ENCODE data around the gene PKHD1. TPM values are rescaled to one million over a fixed set of nuclear protein-coding genes. Genes with fewer than 3 reads are reported as not detected.
"Not testable (repeated sequence)": the region's sequence is repeated elsewhere in the genome, so short reads cannot be mapped to it uniquely, and the experiment has no call there.

Gene PKHD1
- total RNA-seq, 1 experiment from 2014 or later, result not detected

GRCh38 chr6:51854347-51854746 lies 233.1 kb downstream of the PKHD1 start:
- Histone ChIP-seq H3K36me3 (ENCODE audit: control insufficient read depth, insufficient read depth, low read length) (no peaks in the 10 kb centered on the region), H3K4me3 (ENCODE audit: low read depth in 2 of 2, low read length in 2 of 2) (no peak overlapping the region), H3K27me3 (ENCODE audit: control insufficient read depth, insufficient read depth, low read length) (no peaks in the 10 kb centered on the region), H3K27ac (ENCODE audit: low read length) (no peak overlapping the region), H3K9me3 (ENCODE audit: control insufficient read depth, insufficient read depth, low read depth, low read length) (no peaks in the 10 kb centered on the region), H3K4me1 (ENCODE audit: control insufficient read depth, insufficient read depth, low read length) (no peaks in the 10 kb centered on the region)
- in situ Hi-C loops (cut with HindIII; ENCODE audit: low pct_unique_long_range_greater_than_20kb, low sequenced_read_pairs) (no loop called here), intact Hi-C loops (cut with micrococcal nuclease; ENCODE audit: unreplicated experiment) (loop anchor here (2.0 kb wide), 2 partner anchors 104 to 166 kb away; no protein-coding TSS in a partner anchor)
- no peak for TF ChIP-seq CTCF (IDR thresholded peaks at IDR 0.05)
- TF ChIP-seq, protein P1, sequence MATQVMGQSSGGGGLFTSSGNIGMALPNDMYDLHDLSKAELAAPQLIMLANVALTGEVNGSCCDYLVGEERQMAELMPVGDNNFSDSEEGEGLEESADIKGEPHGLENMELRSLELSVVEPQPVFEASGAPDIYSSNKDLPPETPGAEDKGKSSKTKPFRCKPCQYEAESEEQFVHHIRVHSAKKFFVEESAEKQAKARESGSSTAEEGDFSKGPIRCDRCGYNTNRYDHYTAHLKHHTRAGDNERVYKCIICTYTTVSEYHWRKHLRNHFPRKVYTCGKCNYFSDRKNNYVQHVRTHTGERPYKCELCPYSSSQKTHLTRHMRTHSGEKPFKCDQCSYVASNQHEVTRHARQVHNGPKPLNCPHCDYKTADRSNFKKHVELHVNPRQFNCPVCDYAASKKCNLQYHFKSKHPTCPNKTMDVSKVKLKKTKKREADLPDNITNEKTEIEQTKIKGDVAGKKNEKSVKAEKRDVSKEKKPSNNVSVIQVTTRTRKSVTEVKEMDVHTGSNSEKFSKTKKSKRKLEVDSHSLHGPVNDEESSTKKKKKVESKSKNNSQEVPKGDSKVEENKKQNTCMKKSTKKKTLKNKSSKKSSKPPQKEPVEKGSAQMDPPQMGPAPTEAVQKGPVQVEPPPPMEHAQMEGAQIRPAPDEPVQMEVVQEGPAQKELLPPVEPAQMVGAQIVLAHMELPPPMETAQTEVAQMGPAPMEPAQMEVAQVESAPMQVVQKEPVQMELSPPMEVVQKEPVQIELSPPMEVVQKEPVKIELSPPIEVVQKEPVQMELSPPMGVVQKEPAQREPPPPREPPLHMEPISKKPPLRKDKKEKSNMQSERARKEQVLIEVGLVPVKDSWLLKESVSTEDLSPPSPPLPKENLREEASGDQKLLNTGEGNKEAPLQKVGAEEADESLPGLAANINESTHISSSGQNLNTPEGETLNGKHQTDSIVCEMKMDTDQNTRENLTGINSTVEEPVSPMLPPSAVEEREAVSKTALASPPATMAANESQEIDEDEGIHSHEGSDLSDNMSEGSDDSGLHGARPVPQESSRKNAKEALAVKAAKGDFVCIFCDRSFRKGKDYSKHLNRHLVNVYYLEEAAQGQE (IDR thresholded peaks at IDR 0.05; ENCODE audit: insufficient read depth in 1 of 2, low read depth in 2 of 2, low read length in 1 of 2), result no peak
- TF ChIP-seq TCF7L2 (IDR thresholded peaks at IDR 0.05; ENCODE audit: low read depth, low read length), result no peak
- TF ChIP-seq SIN3A (IDR thresholded peaks at IDR 0.05; ENCODE audit: borderline replicate concordance, insufficient read depth, low read depth, low read length), result no peak
- no peak for TF ChIP-seq POLR2AphosphoS5 (IDR thresholded peaks at IDR 0.05; ENCODE audit: low read depth, low read length)
- ChIA-PET POLR2A (no interaction called here), CTCF (no interaction called here)
- no TSS peak for BruUV-seq (replicated peaks)
- DNase-seq (ENCODE audit: low read depth, low spot score) (no peak), ATAC-seq (no peak)

DNA sequence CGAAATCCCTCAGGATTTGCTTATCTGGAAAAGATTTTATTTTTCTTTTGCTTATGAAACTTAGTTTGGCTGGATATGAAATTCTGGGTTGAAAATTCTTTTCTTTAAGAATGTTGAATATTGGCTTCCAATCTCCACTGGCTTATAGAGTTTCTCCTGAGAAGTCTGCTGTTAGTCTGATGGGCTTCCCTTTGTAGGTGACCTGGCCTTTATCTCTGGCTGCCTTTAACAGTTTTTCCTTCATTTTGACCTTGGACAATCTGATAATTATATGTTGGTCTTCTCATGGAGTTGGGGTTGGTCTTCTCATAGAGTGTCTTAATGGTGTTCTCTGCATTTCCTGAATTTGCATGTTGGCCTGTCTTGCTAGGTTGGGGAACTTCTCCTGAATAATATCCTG lies 234.3 kb downstream of the PKHD1 start:
- H3K4me1 ChIP-seq (ENCODE audit: control insufficient read depth, insufficient read depth, low read length); ATAC-seq; H3K4me3 ChIP-seq (ENCODE audit: low read depth in 2 of 2, low read length in 2 of 2); H3K36me3 ChIP-seq (ENCODE audit: control insufficient read depth, insufficient read depth, low read length); in situ Hi-C loops (cut with HindIII; ENCODE audit: low pct_unique_long_range_greater_than_20kb, low sequenced_read_pairs); H3K9me3 ChIP-seq (ENCODE audit: control insufficient read depth, insufficient read depth, low read depth, low read length); H3K27me3 ChIP-seq (ENCODE audit: control insufficient read depth, insufficient read depth, low read length); POLR2A ChIA-PET; DNase-seq (ENCODE audit: low read depth, low spot score); intact Hi-C loops (cut with micrococcal nuclease; ENCODE audit: unreplicated experiment); BruUV-seq (replicated peaks); H3K27ac ChIP-seq (ENCODE audit: low read length); CTCF ChIA-PET: not testable (repeated sequence)

DNA sequence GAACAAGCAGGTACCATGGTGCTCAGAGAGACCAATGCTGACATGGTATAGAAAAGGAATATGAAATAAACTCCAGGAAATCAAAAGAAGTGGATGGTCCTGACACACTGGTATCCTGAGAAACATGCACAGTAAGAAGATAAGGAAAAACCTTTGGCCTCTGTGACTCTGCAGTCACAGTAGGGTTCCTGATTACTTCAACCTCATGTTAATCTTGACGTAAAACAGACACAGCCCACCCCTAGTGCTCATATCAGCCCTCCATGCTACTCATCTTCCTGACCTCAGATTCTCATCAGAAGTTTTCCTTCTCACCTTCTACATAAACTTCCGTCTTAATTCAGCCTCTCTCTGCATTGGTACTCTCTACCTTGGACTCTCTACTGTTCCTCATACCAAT lies 240.9 kb downstream of the PKHD1 start:
- DNase-seq (ENCODE audit: low read depth, low spot score) (no peak), ATAC-seq (no peak)
- TF ChIP-seq CTCF (IDR thresholded peaks at IDR 0.05), result no peak
- no peak for TF ChIP-seq SIN3A (IDR thresholded peaks at IDR 0.05; ENCODE audit: borderline replicate concordance, insufficient read depth, low read depth, low read length)
- no peak for TF ChIP-seq POLR2AphosphoS5 (IDR thresholded peaks at IDR 0.05; ENCODE audit: low read depth, low read length)
- no peak for TF ChIP-seq TCF7L2 (IDR thresholded peaks at IDR 0.05; ENCODE audit: low read depth, low read length)
- TF ChIP-seq, protein P1 (IDR thresholded peaks at IDR 0.05; ENCODE audit: insufficient read depth in 1 of 2, low read depth in 2 of 2, low read length in 1 of 2), result no peak
- Histone ChIP-seq H3K36me3 (ENCODE audit: control insufficient read depth, insufficient read depth, low read length) (no peaks in the 10 kb centered on the region), H3K27me3 (ENCODE audit: control insufficient read depth, insufficient read depth, low read length) (no peaks in the 10 kb centered on the region), H3K4me1 (ENCODE audit: control insufficient read depth, insufficient read depth, low read length) (peaks cover 3% of the 10 kb centered on the region; the same call in 1 of the 2 replicates), H3K9me3 (ENCODE audit: control insufficient read depth, insufficient read depth, low read depth, low read length) (no peaks in the 10 kb centered on the region), H3K27ac (ENCODE audit: low read length) (no peak overlapping the region), H3K4me3 (ENCODE audit: low read depth in 2 of 2, low read length in 2 of 2) (no peak overlapping the region)
- in situ Hi-C loops (cut with HindIII; ENCODE audit: low pct_unique_long_range_greater_than_20kb, low sequenced_read_pairs) (no loop called here), intact Hi-C loops (cut with micrococcal nuclease; ENCODE audit: unreplicated experiment) (no loop called here)
- BruUV-seq (replicated peaks), result no TSS peak
- CTCF ChIA-PET, result no interaction called here
- POLR2A ChIA-PET, result no interaction called here
